ENCODE results near the gene VANGL1. TPM values are rescaled to one million over a fixed set of nuclear protein-coding genes. Genes with fewer than 3 reads are reported as not detected.

Gene VANGL1
- total and polyA plus RNA-seq, 2 of the 13 experiments (the other 11 are each of a cell fraction or from before 2014, with no cell fraction given): 5.3 to 9.4 TPM

DNA sequence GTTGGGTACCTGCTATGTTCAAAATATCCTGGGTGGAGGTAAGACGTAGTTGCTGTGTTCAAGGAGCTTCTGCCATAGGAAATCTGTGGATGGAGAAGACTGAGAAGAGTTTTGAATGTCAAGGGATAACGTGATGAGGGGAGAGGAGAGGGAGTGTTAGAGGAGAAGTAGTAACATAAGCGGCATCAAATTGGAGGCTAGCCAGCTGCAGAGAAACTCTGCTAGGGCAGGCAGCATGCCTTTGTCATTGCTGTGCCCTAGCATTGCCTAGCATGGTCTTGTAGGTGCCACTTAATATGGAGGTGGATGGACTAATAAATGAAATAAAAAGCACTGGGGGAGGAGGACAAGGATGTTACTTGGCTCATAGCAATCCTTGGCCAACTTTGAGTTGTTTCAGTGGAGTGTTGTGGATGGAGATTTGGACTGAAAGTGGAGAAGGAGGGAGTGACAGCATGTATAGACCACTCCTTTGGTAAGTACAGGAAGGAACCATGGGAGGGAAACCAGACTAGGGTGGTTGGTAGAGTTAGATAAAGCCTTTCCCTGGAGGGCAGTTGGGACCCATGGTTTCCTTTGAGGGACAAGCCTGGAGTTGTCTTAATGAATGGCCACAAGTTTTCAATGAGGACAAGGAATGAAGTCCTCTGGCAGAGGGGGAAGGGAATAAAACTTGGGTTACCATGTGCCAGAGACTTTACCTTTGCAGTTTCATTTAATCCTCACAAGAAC, 6.3 kb downstream of the VANGL1 start:
- FAIRE-seq (no peak), DNase-seq (ENCODE audit: low spot score) (no peak), ATAC-seq (no peak)
- Histone ChIP-seq H3K27me3 (ENCODE audit: control insufficient read depth in 1 of 2, insufficient read depth in 2 of 2, low read length in 2 of 2) (no peaks in the 10 kb centered on the region), H3K4me2 (ENCODE audit: low read depth, low read length) (no peak overlapping the region), H3K9ac (ENCODE audit: insufficient read depth, low read depth, low read length) (no peak overlapping the region), H3K27ac (ENCODE audit: extremely low read length, insufficient read depth, low read length) (no peak overlapping the region), H3K79me2 (ENCODE audit: insufficient read depth, low read length) (peaks cover 63% of the 10 kb centered on the region), H4K20me1 (ENCODE audit: insufficient read depth, low read length) (no peaks in the 10 kb centered on the region), H3K36me3 (replicated peaks in 1 of 2; ENCODE audit: control insufficient read depth in 1 of 2, insufficient read depth in 2 of 2, low read length in 2 of 2) (peaks cover 5 to 22% of the 10 kb centered on the region in 2 experiments; a peak in 4 of 5 replicates), H3K9me3 (ENCODE audit: low read length) (no peaks in the 10 kb centered on the region), H3K4me1 (ENCODE audit: insufficient read depth, low read length) (peaks cover 34% of the 10 kb centered on the region), H3K4me3 (replicated peaks in 1 of 3; ENCODE audit: insufficient read depth in 1 of 3, low read depth in 2 of 3, low read length in 3 of 3) (no peak overlapping the region), H2AFZ (ENCODE audit: low read length) (no peak overlapping the region)
- in situ Hi-C loops (cut with HindIII; ENCODE audit: extremely low pct_ligation_motif_present, low pct_unique_long_range_greater_than_20kb): no loop called here
- whole genome bisulfite sequencing (ENCODE audit: low lambda C conversion rate): 96% methylated on average over 3 of the region's 3 CpGs
- intact Hi-C loops (cut with micrococcal nuclease; ENCODE audit: unreplicated experiment): no loop called here
- ChIA-PET CTCF (ENCODE audit: low intra/inter-chr PET ratio, low total read pairs) (no interaction called here), POLR2A (no interaction called here)
- no TSS peak for BruUV-seq (replicated peaks)
- TF ChIP-seq, protein P1, sequence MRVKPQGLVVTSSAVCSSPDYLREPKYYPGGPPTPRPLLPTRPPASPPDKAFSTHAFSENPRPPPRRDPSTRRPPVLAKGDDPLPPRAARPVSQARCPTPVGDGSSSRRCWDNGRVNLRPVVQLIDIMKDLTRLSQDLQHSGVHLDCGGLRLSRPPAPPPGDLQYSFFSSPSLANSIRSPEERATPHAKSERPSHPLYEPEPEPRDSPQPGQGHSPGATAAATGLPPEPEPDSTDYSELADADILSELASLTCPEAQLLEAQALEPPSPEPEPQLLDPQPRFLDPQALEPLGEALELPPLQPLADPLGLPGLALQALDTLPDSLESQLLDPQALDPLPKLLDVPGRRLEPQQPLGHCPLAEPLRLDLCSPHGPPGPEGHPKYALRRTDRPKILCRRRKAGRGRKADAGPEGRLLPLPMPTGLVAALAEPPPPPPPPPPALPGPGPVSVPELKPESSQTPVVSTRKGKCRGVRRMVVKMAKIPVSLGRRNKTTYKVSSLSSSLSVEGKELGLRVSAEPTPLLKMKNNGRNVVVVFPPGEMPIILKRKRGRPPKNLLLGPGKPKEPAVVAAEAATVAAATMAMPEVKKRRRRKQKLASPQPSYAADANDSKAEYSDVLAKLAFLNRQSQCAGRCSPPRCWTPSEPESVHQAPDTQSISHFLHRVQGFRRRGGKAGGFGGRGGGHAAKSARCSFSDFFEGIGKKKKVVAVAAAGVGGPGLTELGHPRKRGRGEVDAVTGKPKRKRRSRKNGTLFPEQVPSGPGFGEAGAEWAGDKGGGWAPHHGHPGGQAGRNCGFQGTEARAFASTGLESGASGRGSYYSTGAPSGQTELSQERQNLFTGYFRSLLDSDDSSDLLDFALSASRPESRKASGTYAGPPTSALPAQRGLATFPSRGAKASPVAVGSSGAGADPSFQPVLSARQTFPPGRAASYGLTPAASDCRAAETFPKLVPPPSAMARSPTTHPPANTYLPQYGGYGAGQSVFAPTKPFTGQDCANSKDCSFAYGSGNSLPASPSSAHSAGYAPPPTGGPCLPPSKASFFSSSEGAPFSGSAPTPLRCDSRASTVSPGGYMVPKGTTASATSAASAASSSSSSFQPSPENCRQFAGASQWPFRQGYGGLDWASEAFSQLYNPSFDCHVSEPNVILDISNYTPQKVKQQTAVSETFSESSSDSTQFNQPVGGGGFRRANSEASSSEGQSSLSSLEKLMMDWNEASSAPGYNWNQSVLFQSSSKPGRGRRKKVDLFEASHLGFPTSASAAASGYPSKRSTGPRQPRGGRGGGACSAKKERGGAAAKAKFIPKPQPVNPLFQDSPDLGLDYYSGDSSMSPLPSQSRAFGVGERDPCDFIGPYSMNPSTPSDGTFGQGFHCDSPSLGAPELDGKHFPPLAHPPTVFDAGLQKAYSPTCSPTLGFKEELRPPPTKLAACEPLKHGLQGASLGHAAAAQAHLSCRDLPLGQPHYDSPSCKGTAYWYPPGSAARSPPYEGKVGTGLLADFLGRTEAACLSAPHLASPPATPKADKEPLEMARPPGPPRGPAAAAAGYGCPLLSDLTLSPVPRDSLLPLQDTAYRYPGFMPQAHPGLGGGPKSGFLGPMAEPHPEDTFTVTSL (CRISPR knock-in tag; IDR thresholded peaks at IDR 0.05; ENCODE audit: borderline replicate concordance): no peak
- TF ChIP-seq ONECUT2 (CRISPR knock-in tag; IDR thresholded peaks at IDR 0.05): no peak
- TF ChIP-seq ELF1 (CRISPR knock-in tag; IDR thresholded peaks at IDR 0.05): no peak
- TF ChIP-seq, protein P2, sequence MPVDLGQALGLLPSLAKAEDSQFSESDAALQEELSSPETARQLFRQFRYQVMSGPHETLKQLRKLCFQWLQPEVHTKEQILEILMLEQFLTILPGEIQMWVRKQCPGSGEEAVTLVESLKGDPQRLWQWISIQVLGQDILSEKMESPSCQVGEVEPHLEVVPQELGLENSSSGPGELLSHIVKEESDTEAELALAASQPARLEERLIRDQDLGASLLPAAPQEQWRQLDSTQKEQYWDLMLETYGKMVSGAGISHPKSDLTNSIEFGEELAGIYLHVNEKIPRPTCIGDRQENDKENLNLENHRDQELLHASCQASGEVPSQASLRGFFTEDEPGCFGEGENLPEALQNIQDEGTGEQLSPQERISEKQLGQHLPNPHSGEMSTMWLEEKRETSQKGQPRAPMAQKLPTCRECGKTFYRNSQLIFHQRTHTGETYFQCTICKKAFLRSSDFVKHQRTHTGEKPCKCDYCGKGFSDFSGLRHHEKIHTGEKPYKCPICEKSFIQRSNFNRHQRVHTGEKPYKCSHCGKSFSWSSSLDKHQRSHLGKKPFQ (CRISPR knock-in tag; IDR thresholded peaks at IDR 0.05; ENCODE audit: insufficient replicate concordance): no peak
- TF ChIP-seq MAF1 (CRISPR knock-in tag; IDR thresholded peaks at IDR 0.05; ENCODE audit: borderline replicate concordance): no peak
- TF ChIP-seq, protein P3, sequence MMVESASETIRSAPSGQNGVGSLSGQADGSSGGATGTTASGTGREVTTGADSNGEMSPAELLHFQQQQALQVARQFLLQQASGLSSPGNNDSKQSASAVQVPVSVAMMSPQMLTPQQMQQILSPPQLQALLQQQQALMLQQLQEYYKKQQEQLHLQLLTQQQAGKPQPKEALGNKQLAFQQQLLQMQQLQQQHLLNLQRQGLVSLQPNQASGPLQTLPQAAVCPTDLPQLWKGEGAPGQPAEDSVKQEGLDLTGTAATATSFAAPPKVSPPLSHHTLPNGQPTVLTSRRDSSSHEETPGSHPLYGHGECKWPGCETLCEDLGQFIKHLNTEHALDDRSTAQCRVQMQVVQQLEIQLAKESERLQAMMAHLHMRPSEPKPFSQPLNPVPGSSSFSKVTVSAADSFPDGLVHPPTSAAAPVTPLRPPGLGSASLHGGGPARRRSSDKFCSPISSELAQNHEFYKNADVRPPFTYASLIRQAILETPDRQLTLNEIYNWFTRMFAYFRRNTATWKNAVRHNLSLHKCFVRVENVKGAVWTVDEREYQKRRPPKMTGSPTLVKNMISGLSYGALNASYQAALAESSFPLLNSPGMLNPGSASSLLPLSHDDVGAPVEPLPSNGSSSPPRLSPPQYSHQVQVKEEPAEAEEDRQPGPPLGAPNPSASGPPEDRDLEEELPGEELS (CRISPR knock-in tag; IDR thresholded peaks at IDR 0.05): no peak
- no peak for TF ChIP-seq RBFOX2 (IDR thresholded peaks at IDR 0.05; ENCODE audit: low read depth, low read length)
- TF ChIP-seq, protein P4, sequence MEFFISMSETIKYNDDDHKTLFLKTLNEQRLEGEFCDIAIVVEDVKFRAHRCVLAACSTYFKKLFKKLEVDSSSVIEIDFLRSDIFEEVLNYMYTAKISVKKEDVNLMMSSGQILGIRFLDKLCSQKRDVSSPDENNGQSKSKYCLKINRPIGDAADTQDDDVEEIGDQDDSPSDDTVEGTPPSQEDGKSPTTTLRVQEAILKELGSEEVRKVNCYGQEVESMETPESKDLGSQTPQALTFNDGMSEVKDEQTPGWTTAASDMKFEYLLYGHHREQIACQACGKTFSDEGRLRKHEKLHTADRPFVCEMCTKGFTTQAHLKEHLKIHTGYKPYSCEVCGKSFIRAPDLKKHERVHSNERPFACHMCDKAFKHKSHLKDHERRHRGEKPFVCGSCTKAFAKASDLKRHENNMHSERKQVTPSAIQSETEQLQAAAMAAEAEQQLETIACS (CRISPR knock-in tag; IDR thresholded peaks at IDR 0.05): no peak
